Uterus (tissue), 2 donors: ENCODE results near the gene MARCOL.

Source experiments
- CTCF ChIP-seq, 4 experiments: fragments of 200-600 bp in 2 of 4; fragments of 450-650 bp in 2 of 4; sonication (generic) in 2 of 4; IDR thresholded peaks; one replicate each; pipeline ENCODE4 v1.5.1; 2016 to 2019; ENCODE audit warnings: antibody characterized with exemption in 4 of 4, mild to moderate bottlenecking in 2 of 4, moderate library complexity in 1 of 4
- POLR2A ChIP-seq, 2 donors: fragments of 450-650 bp; IDR thresholded peaks; one replicate each; pipeline ENCODE4 v1.6.1; 2016; ENCODE audit warnings: antibody characterized with exemption in 2 of 2, mild to moderate bottlenecking in 1 of 2, moderate library complexity in 1 of 2

- TF ChIP-seq POLR2A (IDR thresholded peaks at IDR 0.05) (no peak), CTCF (IDR thresholded peaks at IDR 0.05) (no peak)
Measured at GRCh38 chr5:148229840-148230239, 8.5 kb upstream of the MARCOL start.
